Activated T-helper 17 cell treated with anti-CD3 and anti-CD28 coated beads, Interleukin-2, amount 50 U/mL, for 72 hours (primary cell): Measurements from ENCODE around the gene RBM7. TPM values are rescaled to one million over a fixed set of nuclear protein-coding genes. Genes with fewer than 3 reads are reported as not detected.

Experiments
- ATAC-seq: fragments of 150-1000 bp; cut with Tn5 transposase; replicated peaks from 2 replicates; pipeline ENCODE4 v1.10.0; 2021; ENCODE audit warnings: mild to moderate bottlenecking, moderate library complexity
- H3K27ac Mint-ChIP-seq: one replicate; pipeline ENCODE4 v1.8.0; 2022; ENCODE audit warnings: mixed read lengths
- H3K27me3 Mint-ChIP-seq: one replicate; pipeline ENCODE4 v1.8.0; 2022; ENCODE audit warnings: mixed read lengths
- H3K36me3 Mint-ChIP-seq: one replicate; pipeline ENCODE4 v1.8.0; 2022; ENCODE audit warnings: low read depth, mild to moderate bottlenecking, mixed read lengths
- H3K4me1 Mint-ChIP-seq: one replicate; pipeline ENCODE4 v1.8.0; 2022; ENCODE audit warnings: mixed read lengths
- H3K4me3 Mint-ChIP-seq: one replicate; pipeline ENCODE4 v1.8.0; 2022; ENCODE audit warnings: mild to moderate bottlenecking, mixed read lengths
- H3K9me3 Mint-ChIP-seq: one replicate; pipeline ENCODE4 v1.8.0; 2022; ENCODE audit warnings: mixed read lengths
- total RNA-seq, 2 donors: library from RNA; stranded (reverse); gene quantifications; one replicate each; pipeline ENCODE4 v1.2.3, GENCODE V29; 2022

Gene RBM7
- total RNA-seq, 2 donors from 2014 or later: 39.1 to 58.9 TPM

- Mint-ChIP-seq H3K36me3 (peaks cover 87% of the 10 kb centered on the region), H3K27ac (no peak overlapping the region), H3K4me1 (peaks cover 6% of the 10 kb centered on the region), H3K27me3 (no peaks in the 10 kb centered on the region), H3K9me3 (no peaks in the 10 kb centered on the region), H3K4me3 (no peak overlapping the region)
- ATAC-seq: no peak
These were observed 48.5 kb downstream of the RBM7 start for GRCh38 chr11:114448749-114449482.

- ATAC-seq: no peak
- Mint-ChIP-seq H3K36me3 (peaks cover 78% of the 10 kb centered on the region), H3K27ac (no peak overlapping the region), H3K9me3 (no peaks in the 10 kb centered on the region), H3K4me3 (no peak overlapping the region), H3K4me1 (peaks cover 6% of the 10 kb centered on the region), H3K27me3 (no peaks in the 10 kb centered on the region)
These were observed 49.4 kb downstream of the RBM7 start for GRCh38 chr11:114449845-114450244.

DNA sequence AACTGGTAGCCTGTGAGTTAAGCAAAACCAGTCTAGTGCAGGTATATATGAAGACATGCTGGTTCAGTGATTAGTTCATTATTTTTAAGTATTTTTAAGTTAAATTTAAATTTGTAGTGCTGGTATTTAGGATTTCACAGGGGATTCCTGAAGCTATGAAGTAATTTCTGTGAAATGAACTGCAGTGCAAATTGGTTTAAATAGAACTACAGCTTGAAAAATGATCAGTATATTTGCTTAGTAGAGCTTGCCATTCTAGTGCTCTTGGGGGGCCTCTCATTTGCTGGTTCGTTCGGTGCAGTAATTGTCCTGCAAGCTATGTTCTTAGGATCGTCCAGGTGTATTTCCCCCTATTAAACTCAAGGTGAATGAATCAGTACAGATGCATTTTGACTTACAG is 51.9 kb downstream of the RBM7 start:
- Mint-ChIP-seq H3K9me3 (no peaks in the 10 kb centered on the region), H3K27me3 (no peaks in the 10 kb centered on the region), H3K4me1 (no peaks in the 10 kb centered on the region), H3K36me3 (peaks cover 52% of the 10 kb centered on the region), H3K4me3 (no peak overlapping the region), H3K27ac (no peak overlapping the region)
- ATAC-seq: no peak

Other genes starting within 250 kb of the RBM7 start
- not detected for gene NNMT, start 104.3 kb upstream of the RBM7 start, total RNA-seq
- gene C11orf71, start 155 bp upstream of the RBM7 start, total RNA-seq: 1 to 10 TPM; 4.0 to 5.2 TPM
- 100 to 1,000 TPM; 111 to 127 TPM for gene REXO2, start 38.8 kb downstream of the RBM7 start, total RNA-seq
- not detected for gene NXPE1, start 159.2 kb downstream of the RBM7 start, total RNA-seq
- gene NXPE4, start 195.1 kb downstream of the RBM7 start, total RNA-seq: not detected